Lower leg skin (tissue), 3 donors: ENCODE measurements around the gene PCED1A.

Source experiments
- POLR2A ChIP-seq, 2 donors: fragments of 450-650 bp; IDR thresholded peaks; one replicate each; pipeline ENCODE4 v1.6.1; 2016 to 2017; ENCODE audit warnings: antibody characterized with exemption in 2 of 2, mild to moderate bottlenecking in 1 of 2, moderate library complexity in 1 of 2
- TF ChIP-seq, protein P1 (sequence below), 3 donors: fragments of 450-650 bp; IDR thresholded peaks; one replicate each; pipeline ENCODE4 v1.5.1; 2016; ENCODE audit warnings: antibody characterized with exemption in 3 of 3, mild to moderate bottlenecking in 3 of 3, moderate library complexity in 2 of 3

- TF ChIP-seq, protein P1, sequence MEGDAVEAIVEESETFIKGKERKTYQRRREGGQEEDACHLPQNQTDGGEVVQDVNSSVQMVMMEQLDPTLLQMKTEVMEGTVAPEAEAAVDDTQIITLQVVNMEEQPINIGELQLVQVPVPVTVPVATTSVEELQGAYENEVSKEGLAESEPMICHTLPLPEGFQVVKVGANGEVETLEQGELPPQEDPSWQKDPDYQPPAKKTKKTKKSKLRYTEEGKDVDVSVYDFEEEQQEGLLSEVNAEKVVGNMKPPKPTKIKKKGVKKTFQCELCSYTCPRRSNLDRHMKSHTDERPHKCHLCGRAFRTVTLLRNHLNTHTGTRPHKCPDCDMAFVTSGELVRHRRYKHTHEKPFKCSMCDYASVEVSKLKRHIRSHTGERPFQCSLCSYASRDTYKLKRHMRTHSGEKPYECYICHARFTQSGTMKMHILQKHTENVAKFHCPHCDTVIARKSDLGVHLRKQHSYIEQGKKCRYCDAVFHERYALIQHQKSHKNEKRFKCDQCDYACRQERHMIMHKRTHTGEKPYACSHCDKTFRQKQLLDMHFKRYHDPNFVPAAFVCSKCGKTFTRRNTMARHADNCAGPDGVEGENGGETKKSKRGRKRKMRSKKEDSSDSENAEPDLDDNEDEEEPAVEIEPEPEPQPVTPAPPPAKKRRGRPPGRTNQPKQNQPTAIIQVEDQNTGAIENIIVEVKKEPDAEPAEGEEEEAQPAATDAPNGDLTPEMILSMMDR (IDR thresholded peaks at IDR 0.05), result no peak
- TF ChIP-seq POLR2A (IDR thresholded peaks at IDR 0.05), result no peak
Observed at GRCh38 chr20:2839732-2840137, 720 bp downstream of the PCED1A start.
